HG02642 (cell line): Measurements from ENCODE around the gene CBLC.

ENCODE experiments used
- ATAC-seq: cut with Tn5 transposase; IDR thresholded peaks from one replicate; pipeline ENCODE4 v1.9.1; 2021; ENCODE audit warnings: mild to moderate bottlenecking; ENCODE audit not compliant: unreplicated experiment, poor library complexity

The CBLC gene, protein sequence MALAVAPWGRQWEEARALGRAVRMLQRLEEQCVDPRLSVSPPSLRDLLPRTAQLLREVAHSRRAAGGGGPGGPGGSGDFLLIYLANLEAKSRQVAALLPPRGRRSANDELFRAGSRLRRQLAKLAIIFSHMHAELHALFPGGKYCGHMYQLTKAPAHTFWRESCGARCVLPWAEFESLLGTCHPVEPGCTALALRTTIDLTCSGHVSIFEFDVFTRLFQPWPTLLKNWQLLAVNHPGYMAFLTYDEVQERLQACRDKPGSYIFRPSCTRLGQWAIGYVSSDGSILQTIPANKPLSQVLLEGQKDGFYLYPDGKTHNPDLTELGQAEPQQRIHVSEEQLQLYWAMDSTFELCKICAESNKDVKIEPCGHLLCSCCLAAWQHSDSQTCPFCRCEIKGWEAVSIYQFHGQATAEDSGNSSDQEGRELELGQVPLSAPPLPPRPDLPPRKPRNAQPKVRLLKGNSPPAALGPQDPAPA

DNA sequence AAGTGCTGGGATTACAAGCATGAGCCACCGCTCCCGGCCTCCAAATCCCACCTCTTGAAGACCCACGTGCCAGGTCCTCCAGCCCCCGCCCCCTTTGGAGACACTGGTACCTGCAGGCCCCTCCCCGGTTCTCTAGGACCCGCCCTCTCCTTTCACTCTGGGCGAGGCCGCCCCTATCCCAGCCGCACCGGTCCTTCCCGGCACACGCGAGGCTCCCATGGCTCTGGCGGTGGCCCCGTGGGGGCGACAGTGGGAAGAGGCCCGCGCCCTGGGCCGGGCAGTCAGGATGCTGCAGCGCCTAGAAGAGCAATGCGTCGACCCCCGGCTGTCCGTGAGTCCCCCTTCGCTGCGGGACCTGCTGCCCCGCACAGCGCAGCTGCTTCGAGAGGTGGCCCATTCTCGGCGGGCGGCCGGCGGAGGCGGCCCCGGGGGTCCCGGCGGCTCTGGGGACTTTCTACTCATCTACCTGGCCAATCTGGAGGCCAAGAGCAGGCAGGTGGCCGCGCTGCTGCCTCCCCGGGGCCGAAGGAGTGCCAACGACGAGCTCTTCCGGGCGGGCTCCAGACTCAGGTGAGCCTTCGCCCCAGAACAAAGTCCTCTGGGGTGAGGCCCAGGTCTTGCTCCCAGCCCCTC, at the start of gene CBLC:
TSS of gene CBLC (plus strand) at position 176 of the 633 bp plus-strand sequence. CDS start at position 218, 42 bp downstream.
- ATAC-seq, result no peak

DNA sequence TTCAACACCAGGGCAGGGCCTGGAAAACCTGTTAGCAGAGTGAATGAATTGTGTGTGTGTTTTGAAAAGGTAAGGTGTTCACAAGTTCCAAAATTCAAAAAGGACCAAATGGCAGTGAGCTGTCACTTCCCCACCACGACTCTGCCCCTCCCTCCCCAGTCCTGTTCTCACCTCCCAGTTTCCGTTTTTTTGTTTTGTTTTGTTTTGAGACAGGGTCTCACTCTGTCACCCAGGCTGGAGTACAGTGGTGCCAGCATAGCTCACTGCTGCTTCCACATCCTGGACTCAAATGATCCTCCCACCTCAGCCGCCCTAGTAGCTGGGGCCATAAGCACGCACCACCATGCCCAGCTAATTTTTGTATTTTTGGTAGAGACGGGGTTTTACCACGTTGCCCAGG, 49.5 kb upstream of the CBLC start:
- ATAC-seq, result no peak

DNA sequence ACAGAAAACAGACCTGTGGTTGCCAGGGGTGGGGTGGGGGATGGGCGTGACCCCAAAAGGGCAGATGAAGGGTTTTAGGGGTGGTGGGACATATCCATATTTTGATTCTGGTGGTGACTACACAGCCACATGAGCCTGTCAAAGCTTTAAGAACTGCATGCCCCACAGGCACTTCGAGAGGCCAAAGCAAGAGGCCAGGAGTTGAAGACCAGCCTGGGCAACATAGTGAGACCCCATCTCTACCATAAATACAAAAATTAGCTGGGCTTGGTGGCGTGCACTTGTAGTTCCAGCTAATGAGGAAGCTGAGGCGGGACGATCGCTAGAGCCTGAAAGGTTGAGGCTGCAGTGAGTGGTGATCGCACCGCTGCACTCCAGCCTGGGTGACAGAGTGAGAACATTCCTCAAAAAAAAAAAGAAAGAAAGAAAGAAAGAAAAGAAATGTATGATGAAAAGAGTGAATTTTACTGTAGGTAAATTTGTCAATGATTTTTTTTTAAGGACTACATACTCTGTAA, 48.1 kb upstream of the CBLC start:
- no peak for ATAC-seq

DNA sequence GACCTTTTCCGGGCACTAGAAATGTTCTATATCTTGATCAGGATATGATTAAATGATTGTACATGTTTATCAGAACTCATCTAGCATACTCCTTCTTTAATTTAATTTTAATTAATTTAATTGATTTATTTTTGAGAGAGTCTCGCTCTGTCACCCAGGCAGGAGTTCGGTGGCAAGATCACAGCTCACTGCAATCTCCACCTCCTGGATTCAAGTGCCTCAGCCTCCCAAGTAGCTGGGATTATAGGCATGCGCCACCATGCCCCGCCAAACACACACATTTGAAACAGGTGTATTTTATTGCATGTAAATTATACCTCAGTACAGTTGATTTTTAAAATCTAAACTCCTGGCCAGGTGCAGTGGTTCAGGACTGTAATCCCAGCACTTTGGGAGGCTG, 46.6 kb upstream of the CBLC start:
- ATAC-seq, result no peak

DNA sequence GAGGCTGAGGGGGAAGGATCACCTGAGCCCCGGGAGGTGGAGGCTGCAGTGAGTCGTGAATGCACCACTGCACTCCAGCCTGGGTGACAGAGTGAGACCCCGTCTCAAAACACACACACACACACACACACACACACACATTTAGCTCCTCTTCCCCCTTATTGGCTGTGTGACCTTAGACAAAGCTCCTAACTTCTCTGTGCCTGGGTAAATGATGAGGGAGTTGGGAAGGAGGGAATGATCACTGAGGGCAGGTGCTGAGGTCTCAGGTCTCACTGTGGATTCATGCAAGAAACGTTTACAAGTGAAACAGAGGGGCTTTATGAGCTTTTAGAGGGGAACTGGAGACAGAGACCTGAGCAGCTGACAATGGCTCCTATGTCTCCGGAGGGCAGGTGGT, 46.1 kb upstream of the CBLC start:
- no peak for ATAC-seq

DNA sequence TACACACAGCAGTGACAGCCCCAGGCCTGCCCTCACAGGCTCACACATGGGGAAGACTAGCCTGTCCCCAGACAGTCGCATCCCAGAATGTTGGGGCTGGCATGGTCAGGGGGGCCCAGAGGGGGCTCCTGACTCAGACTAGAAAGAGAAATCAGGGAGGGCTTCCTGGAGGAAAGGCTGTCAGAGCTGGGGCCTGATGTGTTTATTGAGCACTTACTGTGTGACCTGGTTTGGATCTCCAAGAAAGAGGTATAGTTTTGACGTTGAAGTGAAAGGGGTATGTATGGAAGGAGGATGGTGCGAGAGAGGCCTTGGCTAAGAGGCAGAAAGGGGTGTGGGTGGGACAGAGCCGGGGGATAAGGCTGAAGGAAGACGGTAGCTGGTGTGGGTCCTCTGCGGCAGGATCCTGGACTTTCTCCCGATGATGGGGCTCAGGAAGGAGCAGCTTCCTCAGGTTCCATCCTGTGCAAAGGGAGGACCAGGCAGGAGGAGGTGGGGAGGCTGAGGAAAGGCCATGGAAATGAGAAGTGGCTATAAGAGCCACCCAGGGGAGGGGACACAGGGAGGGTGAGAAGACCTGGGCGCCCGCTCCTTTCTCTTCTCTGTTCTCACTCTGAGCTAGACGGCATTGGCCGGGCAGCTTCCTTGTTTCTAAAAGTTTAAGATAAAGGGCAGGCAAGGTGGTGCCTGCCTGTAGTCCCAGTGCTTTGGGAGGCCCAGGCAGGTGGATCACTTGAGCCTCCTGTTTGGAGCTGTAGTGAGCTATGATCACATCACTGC, 45.3 kb upstream of the CBLC start:
- no peak for ATAC-seq

DNA sequence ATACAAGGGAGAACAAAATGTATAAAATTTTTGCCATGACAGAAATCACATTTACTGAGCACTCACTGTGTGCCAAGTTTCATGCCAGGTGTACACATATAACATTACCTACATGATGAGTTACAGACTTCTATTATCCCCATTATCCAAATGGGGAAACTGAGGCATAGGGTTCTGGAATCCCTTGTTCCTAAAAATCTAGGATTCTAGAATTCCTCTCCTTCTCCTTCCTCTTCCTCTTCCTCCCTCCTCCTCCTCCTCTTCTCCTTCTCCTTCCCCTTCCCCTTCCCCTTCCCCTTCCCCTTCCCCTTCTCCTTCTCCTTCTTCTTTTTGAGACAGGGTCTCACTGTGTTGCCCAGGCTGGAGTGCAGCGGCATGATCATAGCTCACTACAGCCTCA, 43.3 kb upstream of the CBLC start:
- no peak for ATAC-seq

DNA sequence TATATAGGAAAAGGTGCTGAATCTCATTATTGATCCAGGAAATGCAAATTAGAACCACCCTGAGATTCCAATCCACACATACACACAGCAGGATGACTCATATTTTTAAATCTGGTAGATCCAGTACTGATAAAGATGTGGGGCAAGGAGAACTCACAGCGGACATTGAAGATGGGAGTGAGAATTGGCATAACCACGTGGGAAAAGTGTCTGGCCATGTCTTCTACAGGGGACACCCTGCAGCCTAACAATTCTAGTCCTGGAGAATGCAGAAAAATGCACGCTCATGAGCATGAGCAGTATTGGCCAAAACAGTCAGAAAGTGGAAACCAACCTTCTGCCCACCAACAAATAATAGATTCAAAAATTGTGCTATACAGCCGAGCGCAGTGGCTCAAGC, 42.7 kb upstream of the CBLC start:
- no peak for ATAC-seq

DNA sequence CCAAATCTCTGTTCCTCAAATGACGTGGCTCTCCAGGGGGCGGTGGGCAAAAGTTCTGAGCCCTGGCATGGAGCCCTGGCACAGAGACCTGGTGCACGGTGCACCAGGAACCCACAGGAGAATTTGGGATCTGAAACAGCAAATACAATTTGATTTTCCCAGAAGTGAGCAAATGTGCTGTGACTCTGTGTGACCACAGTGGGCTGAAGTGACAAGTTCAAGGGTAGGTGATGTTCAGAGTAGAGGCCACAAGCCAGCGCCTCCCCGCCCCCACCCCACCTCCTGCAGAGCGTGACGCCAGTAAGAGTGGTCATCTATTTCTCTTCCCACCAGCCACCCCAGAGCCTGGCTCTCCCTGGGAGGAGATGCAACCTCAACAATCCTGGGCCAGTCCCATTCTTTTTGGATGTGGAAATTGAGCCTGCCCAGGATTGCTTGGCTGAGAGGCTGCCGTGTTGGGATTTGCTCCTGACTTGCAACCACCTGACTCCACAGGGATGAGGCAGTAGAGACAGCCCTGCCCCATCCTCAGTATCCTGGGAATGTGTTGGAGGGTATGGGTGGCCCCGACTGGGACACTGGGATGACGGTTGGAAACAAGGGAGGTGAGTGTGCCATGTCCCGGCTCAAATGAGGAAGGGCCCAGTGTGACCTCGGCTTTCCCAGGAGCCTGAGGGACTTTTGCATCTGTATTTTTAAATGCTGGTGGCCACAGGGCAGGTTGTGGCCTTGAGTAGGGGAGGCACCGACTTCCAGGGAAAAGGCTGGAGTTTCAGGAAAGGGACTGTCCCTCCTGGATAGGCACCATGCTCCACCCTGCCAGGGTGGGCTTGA, 40.2 kb upstream of the CBLC start:
- no peak for ATAC-seq

DNA sequence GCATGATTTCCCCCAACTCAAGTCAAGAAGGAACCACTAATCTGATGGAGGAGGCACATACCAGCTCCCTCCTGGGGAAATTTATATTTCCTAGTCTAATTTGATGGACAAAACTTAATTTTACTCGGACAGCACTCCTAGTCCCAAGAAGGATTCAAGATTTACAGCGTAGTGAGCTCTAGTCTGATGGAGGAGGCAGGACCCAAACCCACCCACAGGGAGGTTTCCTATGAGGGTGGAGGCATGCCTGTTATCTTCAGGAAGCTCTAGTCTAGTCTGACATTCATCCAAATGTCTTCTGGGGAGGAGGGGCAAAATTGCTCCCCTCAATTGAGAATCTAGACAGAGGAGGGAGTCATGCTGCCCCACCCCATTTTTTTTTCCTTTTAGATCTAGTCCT, 39.6 kb upstream of the CBLC start:
- ATAC-seq, result no peak

DNA sequence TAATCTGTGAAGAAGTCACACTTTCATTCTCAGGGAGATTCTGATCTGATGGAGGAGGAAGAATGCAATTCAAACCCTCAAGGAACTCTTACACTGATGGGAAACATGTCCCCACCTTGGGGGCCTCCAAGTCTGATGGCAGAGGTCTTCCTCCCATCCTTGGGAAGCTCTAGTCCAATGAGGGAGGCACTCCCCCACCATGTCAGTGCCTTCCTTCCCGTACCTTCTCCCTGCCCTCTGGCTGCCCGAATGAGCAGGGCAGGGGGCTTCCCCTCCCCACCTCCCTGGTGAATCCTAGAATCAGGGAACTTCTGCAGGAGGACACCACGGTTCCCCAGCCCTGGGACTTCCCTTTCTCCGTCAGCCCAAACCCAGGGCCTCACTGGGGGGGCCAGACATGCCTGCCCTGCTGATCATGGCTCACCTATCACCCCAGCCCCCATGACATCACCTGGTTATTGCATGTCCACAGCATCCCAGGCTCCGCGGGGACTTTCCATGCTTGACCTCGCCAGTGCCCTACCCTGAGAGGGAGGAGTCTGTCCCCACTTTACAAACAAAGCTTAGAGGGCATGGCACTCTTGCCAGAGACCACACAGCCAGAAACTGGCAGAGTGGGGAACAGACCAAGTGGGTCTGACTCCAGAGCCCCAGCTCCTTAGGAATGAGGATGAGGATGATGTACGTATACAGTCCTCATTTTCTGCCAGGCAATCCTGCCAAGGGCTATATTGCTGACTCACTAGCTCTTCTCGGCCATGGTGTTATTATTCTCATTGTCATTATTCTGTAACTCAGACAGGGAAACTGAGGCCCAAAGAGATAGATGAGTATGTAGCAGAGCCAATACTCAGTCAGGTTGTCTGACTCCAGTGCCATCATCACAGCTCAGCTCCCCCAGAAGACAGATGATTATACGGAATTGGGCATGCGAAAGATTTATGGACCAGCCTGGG, 38.8 kb upstream of the CBLC start:
- no peak for ATAC-seq

DNA sequence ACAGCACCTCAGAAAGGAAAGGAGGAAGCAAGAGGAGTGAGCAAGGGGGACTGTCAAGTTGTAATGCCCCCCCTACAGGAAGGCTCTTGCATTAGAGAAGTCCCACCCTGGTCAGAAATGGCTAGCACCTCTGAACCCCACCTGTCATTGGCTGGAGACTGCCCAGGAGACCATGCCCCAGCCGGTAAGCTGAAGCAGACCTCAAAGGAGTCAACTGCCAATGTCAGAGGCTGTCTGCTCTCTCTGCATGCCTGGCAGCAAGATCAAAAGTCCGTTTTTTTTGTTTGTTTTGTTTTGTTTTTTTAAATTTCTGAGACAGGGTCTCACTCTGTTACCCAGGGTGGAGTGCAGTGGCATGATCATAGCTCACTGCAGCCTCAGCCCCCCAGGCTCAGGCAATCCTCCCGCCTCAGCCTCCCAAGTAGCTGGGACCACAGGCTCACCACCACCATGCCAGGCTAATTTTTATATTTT, 37.3 kb upstream of the CBLC start:
- no peak for ATAC-seq

DNA sequence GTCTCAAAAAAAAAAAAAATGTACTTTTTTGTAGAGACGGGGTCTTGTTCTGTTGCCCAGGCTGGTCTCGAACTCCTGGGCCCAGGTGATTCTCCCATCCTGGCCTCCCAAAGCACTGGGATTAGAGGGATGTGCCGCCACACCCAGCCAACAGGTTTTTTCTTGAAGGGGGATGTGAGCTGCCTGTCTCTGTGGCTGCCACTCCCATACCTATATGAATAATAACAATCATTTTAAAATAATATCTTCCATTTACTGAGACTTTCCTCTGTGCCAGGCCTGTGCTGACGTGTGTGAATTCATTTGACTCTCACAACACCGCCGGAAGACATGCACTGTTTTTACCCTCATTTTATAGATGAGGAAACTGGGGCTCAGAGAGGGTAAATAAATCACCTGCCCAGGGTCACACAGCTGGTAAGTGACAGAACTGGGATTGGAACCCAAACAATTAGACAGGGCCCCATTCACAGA, 36.4 kb upstream of the CBLC start:
- no peak for ATAC-seq

DNA sequence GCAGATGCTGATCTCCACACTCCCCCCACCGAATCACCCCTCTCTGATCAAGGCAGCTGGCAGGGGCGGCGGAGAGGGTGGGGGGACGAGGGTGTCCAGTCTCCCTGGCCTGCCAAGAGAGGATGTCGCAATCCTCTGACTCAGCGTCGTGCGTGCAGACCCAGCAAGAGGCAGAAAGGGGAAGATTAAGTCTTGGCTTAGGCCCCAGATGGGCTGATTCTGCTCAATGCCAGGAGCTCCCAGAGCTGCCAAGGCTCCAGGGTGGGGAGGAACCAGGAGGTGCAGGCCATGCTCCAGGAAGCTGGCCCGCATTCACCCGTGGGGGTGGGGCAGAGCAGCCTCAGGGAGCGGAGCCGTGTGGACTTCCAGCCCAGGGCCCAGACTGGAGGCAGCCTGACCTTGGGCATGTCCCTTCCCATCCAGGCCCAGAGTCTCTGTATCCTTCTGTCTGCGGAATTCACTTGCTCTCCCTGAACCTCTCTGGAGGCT, 35.8 kb upstream of the CBLC start:
- no peak for ATAC-seq

DNA sequence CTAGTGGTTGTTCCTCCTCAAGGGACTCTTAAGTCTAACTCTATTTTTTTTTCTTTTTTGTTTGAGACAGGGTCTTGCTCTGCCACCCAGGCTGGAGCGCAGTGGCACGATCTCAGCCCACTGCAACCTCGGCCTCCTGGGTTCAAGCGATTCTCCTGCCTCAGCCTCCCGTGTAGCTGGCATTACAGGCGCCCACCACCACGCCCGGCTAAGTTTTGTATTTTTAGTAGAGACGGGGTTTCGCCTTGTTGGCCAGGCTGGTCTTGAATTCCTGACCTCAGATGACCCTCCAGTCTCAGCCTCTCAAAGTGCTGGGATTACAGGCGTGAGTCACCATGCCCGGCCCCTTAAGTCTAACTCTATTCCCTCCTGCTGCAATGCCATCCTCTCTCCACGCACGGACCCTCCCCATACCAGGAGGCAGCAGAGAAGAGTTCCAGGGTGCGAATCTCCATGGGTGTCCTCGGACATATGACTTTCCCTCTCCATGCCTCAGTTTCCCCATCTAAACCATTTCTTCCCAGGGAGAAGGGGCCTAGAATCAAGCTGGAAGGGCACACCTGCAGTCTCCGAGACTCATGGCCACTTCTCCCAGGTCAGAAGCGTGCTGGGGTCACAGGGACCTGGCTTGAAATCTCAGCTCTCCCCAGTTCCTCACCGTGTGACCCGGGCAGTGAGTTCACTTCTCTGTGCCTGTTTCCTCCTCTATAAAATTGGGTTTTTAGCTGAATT, 35.2 kb upstream of the CBLC start:
- no peak for ATAC-seq

DNA sequence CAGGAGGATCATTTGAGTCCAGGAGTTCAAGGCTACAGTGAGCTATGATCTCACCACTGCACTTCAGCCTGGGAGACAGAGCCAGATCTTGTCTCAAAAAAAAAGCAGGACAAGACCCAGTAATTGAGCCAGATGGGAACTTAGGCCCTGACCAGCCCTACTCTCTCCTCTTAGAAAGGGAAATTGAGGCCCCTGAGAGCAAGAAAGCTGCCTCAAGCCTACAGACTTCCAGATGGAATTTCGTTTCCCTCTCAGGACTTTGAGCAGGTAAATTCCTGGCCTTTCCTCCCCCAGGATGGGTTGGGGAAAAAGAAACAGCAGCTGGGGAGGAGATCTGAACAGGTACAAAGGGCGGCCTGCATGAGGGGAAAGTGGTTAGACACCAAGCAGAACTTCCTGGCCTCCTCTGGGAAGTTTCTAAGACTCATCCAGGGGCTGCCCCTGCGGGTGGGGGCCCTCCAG, 32.8 kb upstream of the CBLC start:
- no peak for ATAC-seq

DNA sequence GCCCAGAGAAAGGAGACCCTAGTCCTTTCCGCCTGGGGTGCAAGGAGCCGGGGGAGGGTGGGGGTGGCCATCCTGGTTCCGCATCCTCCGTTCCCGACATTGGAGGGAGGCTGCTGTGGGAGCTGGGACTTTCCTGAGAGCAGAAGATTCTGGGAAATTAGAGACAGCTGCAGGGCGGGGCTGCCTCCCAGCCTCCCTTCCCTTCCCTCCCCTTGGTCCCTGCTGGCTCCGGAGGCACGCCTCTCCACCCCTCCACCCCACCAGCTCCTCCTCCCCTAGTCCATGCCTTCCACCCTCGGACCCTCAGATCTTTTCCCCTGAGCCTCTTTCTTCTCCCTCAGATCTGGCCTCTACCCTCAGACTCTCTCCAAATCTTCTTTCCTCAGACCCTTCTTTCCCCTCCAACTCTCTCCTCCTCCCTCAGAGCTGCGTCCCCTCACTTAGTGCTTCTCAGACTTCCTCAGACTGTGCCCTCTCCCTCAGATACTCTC, 32.3 kb upstream of the CBLC start:
- ATAC-seq, result no peak
